ENCODE data around the gene BABAM2. TPM values are rescaled to one million over a fixed set of nuclear protein-coding genes. Genes with fewer than 3 reads are reported as not detected.
A peak's percentile ranks its signal among the peaks of the same experiment; 100 is the strongest.

BABAM2 gene
- total and polyA plus RNA-seq, 8 donors, result 27.1 to 49.2 (median 28.4) TPM

- ATAC-seq, result no peak
- H3K4me3 ChIP-seq, result no peak overlapping the region
Observed at GRCh38 chr2:28161466-28161865, 270.9 kb downstream of the BABAM2 start.

GRCh38 chr2:28162564-28162963 is 272.0 kb downstream of the BABAM2 start:
- Histone ChIP-seq H3K4me1 (peaks cover 12 to 24% of the 10 kb centered on the region in 2 donors), H3K27ac (no peak overlapping the region), H3K9me3 (no peaks in the 10 kb centered on the region), H3K4me3 (no peak overlapping the region), H3K36me3 (no peaks in the 10 kb centered on the region), H3K27me3 (no peaks in the 10 kb centered on the region)
- no peak for TF ChIP-seq CTCF (IDR thresholded peaks at IDR 0.05)
- no peak for DNase-seq
- intact Hi-C loops (cut with DNase I), result no loop called here
- ATAC-seq, result no peak

More at GRCh38 chr2:28161466-28161865, 270.9 kb downstream of the BABAM2 start:
- DNase-seq, result no peak
- Histone ChIP-seq H3K27ac (no peak overlapping the region), H3K36me3 (no peaks in the 10 kb centered on the region), H3K9me3 (peaks cover 0 to 6% of the 10 kb centered on the region in 2 donors), H3K4me1 (peaks cover 12 to 24% of the 10 kb centered on the region in 2 donors), H3K27me3 (no peaks in the 10 kb centered on the region)
- intact Hi-C loops (cut with DNase I), result no loop called here
- no peak for TF ChIP-seq CTCF (IDR thresholded peaks at IDR 0.05)

GRCh38 chr2:28163028-28163427 is 272.5 kb downstream of the BABAM2 start:
- no peaks in the 10 kb centered on the region for H3K9me3 ChIP-seq
- no peak overlapping the region for H3K27ac ChIP-seq
- DNase-seq, result no peak
- H3K36me3 ChIP-seq, result no peaks in the 10 kb centered on the region
- H3K4me3 ChIP-seq, result no peak overlapping the region
- no peaks in the 10 kb centered on the region for H3K27me3 ChIP-seq
- intact Hi-C loops (cut with DNase I), result no loop called here
- no peak for TF ChIP-seq CTCF (IDR thresholded peaks at IDR 0.05)
- H3K4me1 ChIP-seq, result peaks cover 12 to 24% of the 10 kb centered on the region in 2 donors
- ATAC-seq, result no peak

GRCh38 chr2:28163627-28164279 is 273.2 kb downstream of the BABAM2 start:
- Histone ChIP-seq H3K27me3 (no peaks in the 10 kb centered on the region), H3K9me3 (no peaks in the 10 kb centered on the region), H3K4me3 (no peak overlapping the region), H3K4me1 (peaks cover 12 to 24% of the 10 kb centered on the region in 2 donors), H3K36me3 (no peaks in the 10 kb centered on the region), H3K27ac (peak overlapping the region in 1 of 2 donors; percentile 23)
- intact Hi-C loops (cut with DNase I), result no loop called here
- DNase-seq (no peak), ATAC-seq (no peak)
- no peak for TF ChIP-seq CTCF (IDR thresholded peaks at IDR 0.05)

GRCh38 chr2:28164280-28164801 is 273.8 kb downstream of the BABAM2 start:
- peak overlapping the region in 1 of 2 donors; percentile 23 for H3K27ac ChIP-seq
- ATAC-seq, result peak; percentile 32

More at GRCh38 chr2:28164280-28164801, 273.8 kb downstream of the BABAM2 start:
- peak in 2 of 4 donors; percentile 92 to 93 for DNase-seq
- Histone ChIP-seq H3K36me3 (no peaks in the 10 kb centered on the region), H3K27me3 (no peaks in the 10 kb centered on the region), H3K9me3 (no peaks in the 10 kb centered on the region), H3K4me1 (peaks cover 12 to 24% of the 10 kb centered on the region in 2 donors), H3K4me3 (no peak overlapping the region)
- intact Hi-C loops (cut with DNase I), result no loop called here
- no peak for TF ChIP-seq CTCF (IDR thresholded peaks at IDR 0.05)

All from left lung (tissue), 10 donors.